Choroid plexus epithelial cell (primary cell): ENCODE results near the gene CFAP90.

ENCODE experiments used
- DNase-seq: peaks from one replicate; pipeline ENCODE4 v3.0.0-alpha.2; 2010; ENCODE audit warnings: low read depth
- H3K4me3 ChIP-seq: 2 replicates; pipeline ENCODE4 v1.5.1; 2011; ENCODE audit warnings: low read depth, mild to moderate bottlenecking, control low read depth, low read length, moderate library complexity
- CTCF ChIP-seq: conservative IDR thresholded peaks from 2 replicates; pipeline ENCODE4 v1.5.1; 2011; ENCODE audit warnings: low read depth, mild to moderate bottlenecking, control low read depth, inconsistent platforms, low read length, moderate library complexity

Gene CFAP90

GRCh38 chr5:7875151-7875550 is 24.2 kb upstream of the CFAP90 start:
- H3K4me3 ChIP-seq, result no peak overlapping the region
- no peak for TF ChIP-seq CTCF
- no peak for DNase-seq

GRCh38 chr5:7874639-7875038 is 23.7 kb upstream of the CFAP90 start:
- no peak for DNase-seq
- no peak overlapping the region for H3K4me3 ChIP-seq

GRCh38 chr5:7873216-7873615 is 22.3 kb upstream of the CFAP90 start:
- no peak for TF ChIP-seq CTCF
- no peak overlapping the region for H3K4me3 ChIP-seq

More at GRCh38 chr5:7874639-7875038, 23.7 kb upstream of the CFAP90 start:
- TF ChIP-seq CTCF, result no peak

GRCh38 chr5:7872517-7873130 is 21.7 kb upstream of the CFAP90 start:
- no peak for DNase-seq
- TF ChIP-seq CTCF, result no peak
- H3K4me3 ChIP-seq, result no peak overlapping the region

More at GRCh38 chr5:7873216-7873615, 22.3 kb upstream of the CFAP90 start:
- DNase-seq, result no peak

GRCh38 chr5:7871653-7872052 is 20.7 kb upstream of the CFAP90 start:
- no peak for DNase-seq
- no peak overlapping the region for H3K4me3 ChIP-seq
- no peak for TF ChIP-seq CTCF

- DNase-seq, result no peak
- peak overlapping the region; percentile 94 for H3K4me3 ChIP-seq
- no peak for TF ChIP-seq CTCF
Observed at GRCh38 chr5:7869474-7870136, 18.7 kb upstream of the CFAP90 start.
